ENCODE measurements around the gene MGST2. TPM values are rescaled to one million over a fixed set of nuclear protein-coding genes. Genes with fewer than 3 reads are reported as not detected.

Gene MGST2
- total RNA-seq, 1 donor from 2014 or later: 0.71 TPM

- H3K9me3 Mint-ChIP-seq: no peaks in the 10 kb centered on the region
- ATAC-seq (ENCODE audit: low read depth) (no peak), DNase-seq (no peak)
- no peaks in the 10 kb centered on the region for H3K36me3 Mint-ChIP-seq (ENCODE audit: low read depth)
- ChIA-PET CTCF (interaction anchor here (0.7 kb wide), 1 partner anchor 13 kb away, joined by 3 read pairs; no protein-coding TSS in a partner anchor), POLR2A (no interaction called here)
- H3K27me3 Mint-ChIP-seq: peaks cover 16% of the 10 kb centered on the region
- H3K4me1 Mint-ChIP-seq: no peaks in the 10 kb centered on the region
- H3K27ac Mint-ChIP-seq: no peak overlapping the region
- intact Hi-C loops (cut with micrococcal nuclease): no loop called here
- no peak overlapping the region for H3K4me3 Mint-ChIP-seq
- TF ChIP-seq CTCF (IDR thresholded peaks at IDR 0.05): no peak
Measured at GRCh38 chr4:139624441-139625092, 41.1 kb upstream of the MGST2 start.

- ChIA-PET POLR2A (no interaction called here), CTCF (interaction anchor here (0.7 to 1.4 kb wide), 2 partner anchors 13 to 22 kb away, joined by 3 to 4 read pairs; no protein-coding TSS in a partner anchor)
- H3K36me3 Mint-ChIP-seq (ENCODE audit: low read depth): no peaks in the 10 kb centered on the region
- H3K9me3 Mint-ChIP-seq: no peaks in the 10 kb centered on the region
- H3K4me3 Mint-ChIP-seq: no peak overlapping the region
- H3K4me1 Mint-ChIP-seq: no peaks in the 10 kb centered on the region
- peaks cover 16% of the 10 kb centered on the region for H3K27me3 Mint-ChIP-seq
- intact Hi-C loops (cut with micrococcal nuclease): no loop called here
- DNase-seq: no peak
- no peak for TF ChIP-seq CTCF (IDR thresholded peaks at IDR 0.05)
- H3K27ac Mint-ChIP-seq: no peak overlapping the region
- ATAC-seq (ENCODE audit: low read depth): no peak
Measured at GRCh38 chr4:139625093-139625455, 40.5 kb upstream of the MGST2 start.

- ATAC-seq (ENCODE audit: low read depth) (no peak), DNase-seq (no peak)
- Mint-ChIP-seq H3K9me3 (no peaks in the 10 kb centered on the region), H3K4me3 (no peak overlapping the region), H3K27ac (no peak overlapping the region), H3K4me1 (no peaks in the 10 kb centered on the region), H3K36me3 (ENCODE audit: low read depth) (no peaks in the 10 kb centered on the region), H3K27me3 (peaks cover 16% of the 10 kb centered on the region)
- intact Hi-C loops (cut with micrococcal nuclease): no loop called here
- TF ChIP-seq CTCF (IDR thresholded peaks at IDR 0.05): no peak
- POLR2A ChIA-PET: no interaction called here
- CTCF ChIA-PET: interaction anchor here (1.4 kb wide), 1 partner anchor 22 kb away, joined by 4 read pairs; no protein-coding TSS in a partner anchor
Measured at GRCh38 chr4:139625482-139625881, 40.1 kb upstream of the MGST2 start.

GRCh38 chr4:139628184-139629012 is 37.2 kb upstream of the MGST2 start:
- intact Hi-C loops (cut with micrococcal nuclease): no loop called here
- peaks cover 11% of the 10 kb centered on the region for H3K27me3 Mint-ChIP-seq
- no peaks in the 10 kb centered on the region for H3K36me3 Mint-ChIP-seq (ENCODE audit: low read depth)
- CTCF ChIA-PET: no interaction called here
- H3K9me3 Mint-ChIP-seq: no peaks in the 10 kb centered on the region
- TF ChIP-seq CTCF (IDR thresholded peaks at IDR 0.05): no peak
- no peak overlapping the region for H3K27ac Mint-ChIP-seq
- POLR2A ChIA-PET: interaction anchor here (0.6 kb wide), 1 partner anchor 68 kb away, joined by 3 read pairs; no protein-coding TSS in a partner anchor
- no peak overlapping the region for H3K4me3 Mint-ChIP-seq
- H3K4me1 Mint-ChIP-seq: no peaks in the 10 kb centered on the region
- no peak for ATAC-seq (ENCODE audit: low read depth)
- no peak for DNase-seq

GRCh38 chr4:139629436-139630125 is 36.0 kb upstream of the MGST2 start:
- H3K27ac Mint-ChIP-seq: no peak overlapping the region
- ChIA-PET CTCF (no interaction called here), POLR2A (no interaction called here)
- no peak for DNase-seq
- no peaks in the 10 kb centered on the region for H3K36me3 Mint-ChIP-seq (ENCODE audit: low read depth)
- TF ChIP-seq CTCF (IDR thresholded peaks at IDR 0.05): no peak
- no peak for ATAC-seq (ENCODE audit: low read depth)
- peaks cover 11% of the 10 kb centered on the region for H3K27me3 Mint-ChIP-seq
- no peak overlapping the region for H3K4me3 Mint-ChIP-seq
- intact Hi-C loops (cut with micrococcal nuclease): no loop called here
- H3K9me3 Mint-ChIP-seq: no peaks in the 10 kb centered on the region
- H3K4me1 Mint-ChIP-seq: no peaks in the 10 kb centered on the region
